ENCODE results near the gene DEF6.
"Not testable (repeated sequence)": the region's sequence is repeated elsewhere in the genome, so short reads cannot be mapped to it uniquely, and the experiment has no call there.

DEF6 gene

GRCh38 chr6:35310265-35310831 is 12.7 kb downstream of the DEF6 start:
- no peak for DNase-seq (ENCODE audit: low read depth)

DNA sequence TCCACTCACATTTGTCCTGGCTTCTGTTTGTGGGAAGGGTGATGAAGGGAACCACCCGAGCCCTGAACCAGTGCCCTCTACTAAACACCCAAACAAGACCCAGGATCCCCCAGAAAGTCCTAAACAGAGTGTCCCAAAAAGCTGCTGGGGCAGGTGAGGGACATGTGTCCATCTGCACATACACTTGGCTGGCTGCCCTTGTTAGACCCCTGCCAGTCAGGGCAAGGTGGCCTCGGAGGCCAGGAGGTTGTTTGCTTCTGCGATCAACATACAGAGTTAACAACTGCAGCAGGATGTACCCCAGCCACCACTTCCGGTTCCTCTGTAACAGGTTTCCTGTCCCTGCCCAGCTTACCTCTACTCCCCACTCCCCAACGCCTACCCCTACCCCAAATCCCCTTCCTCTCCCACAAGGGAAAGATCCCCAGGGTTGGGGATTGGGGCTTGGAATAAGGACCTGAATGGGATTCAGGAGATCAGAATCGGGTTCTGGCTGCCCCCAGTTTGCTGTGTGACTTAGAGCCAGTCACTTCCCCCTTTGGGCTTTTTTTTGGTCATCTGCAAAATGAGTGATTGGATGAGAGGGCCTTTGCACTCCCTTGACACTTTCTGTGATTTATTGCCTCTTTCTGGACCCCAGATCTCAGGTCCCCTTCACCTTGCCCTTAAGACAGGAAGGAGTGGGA is 13.9 kb downstream of the DEF6 start:
- DNase-seq (ENCODE audit: low read depth): no peak

DNA sequence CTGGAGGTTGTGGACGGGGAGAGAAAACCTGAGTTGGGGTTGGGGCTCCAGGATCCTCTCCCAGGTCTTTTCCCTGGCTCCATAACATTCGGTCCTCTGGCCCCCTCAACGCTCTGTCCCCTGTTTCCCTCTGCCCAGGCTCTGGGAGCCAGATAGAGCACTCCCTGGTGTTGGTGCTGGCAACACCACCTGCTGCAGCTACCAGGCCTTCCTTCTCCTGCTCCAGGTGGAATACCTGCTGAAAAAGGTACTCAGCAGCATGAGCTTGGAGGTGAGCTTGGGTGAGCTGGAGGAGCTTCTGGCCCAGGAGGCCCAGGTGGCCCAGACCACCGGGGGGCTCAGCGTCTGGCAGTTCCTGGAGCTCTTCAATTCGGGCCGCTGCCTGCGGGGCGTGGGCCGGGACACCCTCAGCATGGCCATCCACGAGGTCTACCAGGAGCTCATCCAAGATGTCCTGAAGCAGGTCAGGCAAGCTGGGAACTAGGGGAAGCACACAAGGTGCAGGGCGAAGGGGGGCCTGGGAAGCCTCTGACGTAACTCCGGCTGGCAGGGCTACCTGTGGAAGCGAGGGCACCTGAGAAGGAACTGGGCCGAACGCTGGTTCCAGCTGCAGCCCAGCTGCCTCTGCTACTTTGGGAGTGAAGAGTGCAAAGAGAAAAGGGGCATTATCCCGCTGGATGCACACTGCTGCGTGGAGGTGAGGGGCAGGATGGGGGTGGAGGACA is 14.6 kb downstream of the DEF6 start:
- DNase-seq (ENCODE audit: low read depth): no peak

- no peak for DNase-seq (ENCODE audit: low read depth)
Observed at GRCh38 chr6:35312807-35313206, 15.2 kb downstream of the DEF6 start.

DNA sequence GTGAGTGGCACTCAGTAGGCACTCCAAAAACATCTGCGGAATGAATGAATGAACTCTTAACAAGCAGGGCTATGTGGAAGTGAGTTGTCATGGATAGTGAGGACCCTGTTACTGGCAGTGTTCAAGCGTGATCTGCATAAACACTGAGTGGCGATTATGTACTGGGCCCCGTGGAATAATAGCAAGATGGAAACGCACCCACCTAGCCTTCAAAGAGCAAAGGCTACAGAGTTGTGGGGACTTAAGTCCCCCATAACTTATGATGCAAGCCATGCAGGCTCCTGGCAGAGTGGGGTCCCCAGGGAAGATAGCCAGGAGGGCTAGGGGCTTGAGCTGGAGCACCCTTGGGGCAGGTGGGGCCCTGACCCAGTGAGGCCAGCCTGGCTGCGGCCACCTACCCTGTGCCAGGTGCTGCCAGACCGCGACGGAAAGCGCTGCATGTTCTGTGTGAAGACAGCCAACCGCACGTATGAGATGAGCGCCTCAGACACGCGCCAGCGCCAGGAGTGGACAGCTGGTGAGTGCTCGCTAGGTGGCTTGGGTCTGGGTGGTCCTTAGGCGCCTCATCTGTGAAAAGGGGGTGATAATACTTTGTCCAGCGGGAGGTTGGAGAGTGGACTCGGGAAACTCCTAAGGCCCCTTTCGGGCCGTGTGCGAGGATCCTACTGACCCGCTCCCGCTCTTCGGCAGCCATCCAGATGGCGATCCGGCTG is 20.0 kb downstream of the DEF6 start:
- no peak for DNase-seq (ENCODE audit: low read depth)

- DNase-seq (ENCODE audit: low read depth): no peak
Observed at GRCh38 chr6:35318196-35319171, 20.9 kb downstream of the DEF6 start.

DNA sequence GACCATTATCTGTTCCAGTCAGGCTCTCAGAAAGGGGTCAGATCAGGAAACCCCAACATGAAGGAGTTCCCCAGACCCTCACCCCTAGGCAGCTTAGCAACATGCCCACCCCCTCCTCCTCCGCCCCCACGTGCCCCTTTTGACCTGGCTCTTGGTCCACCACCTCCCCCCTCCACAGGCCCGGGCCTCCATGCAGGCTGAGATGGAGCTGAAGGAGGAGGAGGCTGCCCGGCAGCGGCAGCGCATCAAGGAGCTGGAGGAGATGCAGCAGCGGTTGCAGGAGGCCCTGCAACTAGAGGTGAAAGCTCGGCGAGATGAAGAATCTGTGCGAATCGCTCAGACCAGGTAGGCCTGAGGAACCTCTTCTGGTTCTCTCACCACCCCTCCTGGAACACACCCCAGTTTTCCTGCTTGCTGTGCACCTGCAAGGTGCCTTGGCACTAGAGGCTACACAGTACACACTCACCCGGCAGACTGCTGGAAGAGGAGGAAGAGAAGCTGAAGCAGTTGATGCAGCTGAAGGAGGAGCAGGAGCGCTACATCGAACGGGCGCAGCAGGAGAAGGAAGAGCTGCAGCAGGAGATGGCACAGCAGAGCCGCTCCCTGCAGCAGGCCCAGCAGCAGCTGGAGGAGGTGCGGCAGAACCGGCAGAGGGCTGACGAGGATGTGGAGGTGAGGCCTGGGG is 21.9 kb downstream of the DEF6 start:
- DNase-seq (ENCODE audit: low read depth): no peak

- DNase-seq (ENCODE audit: low read depth): no peak
Observed at GRCh38 chr6:35320031-35320410, 22.4 kb downstream of the DEF6 start.

GRCh38 chr6:35321091-35321490 is 23.5 kb downstream of the DEF6 start:
- DNase-seq (ENCODE audit: low read depth): no peak

DNA sequence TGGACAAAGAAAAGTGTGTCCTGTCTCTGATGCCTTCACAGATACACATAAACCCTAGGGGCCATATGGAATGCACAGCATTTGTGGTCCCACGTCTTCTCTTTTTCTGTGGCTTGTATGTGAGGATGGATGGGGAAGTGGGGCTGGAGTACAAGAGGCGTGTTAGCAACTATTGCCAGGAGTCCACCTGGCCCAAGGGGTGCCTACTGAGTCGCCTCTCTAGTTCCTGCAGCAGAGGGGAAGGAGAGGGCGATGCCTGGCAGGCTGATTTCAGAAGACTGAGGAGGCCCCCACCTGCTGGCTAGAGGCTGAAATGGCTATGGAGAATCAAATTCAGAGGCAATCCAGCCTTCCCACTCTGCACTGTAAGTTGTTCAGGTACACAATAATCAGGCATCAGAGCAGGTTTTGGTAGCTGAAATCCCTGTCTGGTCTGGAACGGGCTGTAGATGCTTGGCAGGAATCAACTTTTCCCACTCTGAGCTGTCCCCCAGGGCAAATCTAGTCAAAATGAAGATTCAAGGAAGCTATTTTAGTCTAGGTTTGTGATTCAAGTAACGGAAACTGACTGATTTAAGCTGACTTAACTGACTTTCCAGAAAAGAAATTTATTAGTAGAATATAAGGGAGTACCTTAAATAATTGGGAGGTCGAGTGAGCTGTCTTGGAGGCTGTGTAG is 29.9 kb downstream of the DEF6 start:
- DNase-seq (ENCODE audit: low read depth): peak; percentile 66

GRCh38 chr6:35328108-35328723 is 30.6 kb downstream of the DEF6 start:
- DNase-seq (ENCODE audit: low read depth): no peak

GRCh38 chr6:35328965-35329364 is 31.3 kb downstream of the DEF6 start:
- DNase-seq (ENCODE audit: low read depth): not testable (repeated sequence)

DNA sequence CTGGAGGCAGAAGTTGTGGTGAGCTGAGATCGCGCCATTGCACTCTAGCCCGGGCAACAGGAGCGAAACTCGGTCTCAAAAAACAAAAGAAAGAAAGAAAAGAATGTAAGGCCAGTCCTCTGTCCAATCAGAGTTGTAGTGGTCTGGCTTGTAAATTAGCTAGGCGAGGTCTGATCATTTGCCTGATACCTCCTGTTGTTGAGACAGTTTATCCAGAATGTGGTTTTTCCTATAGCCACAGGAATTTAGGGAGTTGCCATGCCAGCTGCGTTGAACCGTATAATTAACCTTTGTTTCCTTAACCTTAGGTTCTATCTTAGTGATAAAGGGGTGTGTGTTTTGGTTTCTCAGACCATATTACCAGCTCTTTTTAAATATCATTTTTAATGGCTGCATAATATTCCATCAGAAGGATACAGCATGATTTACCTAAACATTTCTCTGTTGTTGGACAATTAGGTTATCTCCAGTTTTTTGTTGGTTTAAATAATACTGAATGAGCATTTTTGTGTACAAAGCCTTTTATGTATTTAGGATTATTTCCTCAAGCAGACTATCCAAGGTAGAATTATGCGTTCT is 33.0 kb downstream of the DEF6 start:
- DNase-seq (ENCODE audit: low read depth): no peak

DNA sequence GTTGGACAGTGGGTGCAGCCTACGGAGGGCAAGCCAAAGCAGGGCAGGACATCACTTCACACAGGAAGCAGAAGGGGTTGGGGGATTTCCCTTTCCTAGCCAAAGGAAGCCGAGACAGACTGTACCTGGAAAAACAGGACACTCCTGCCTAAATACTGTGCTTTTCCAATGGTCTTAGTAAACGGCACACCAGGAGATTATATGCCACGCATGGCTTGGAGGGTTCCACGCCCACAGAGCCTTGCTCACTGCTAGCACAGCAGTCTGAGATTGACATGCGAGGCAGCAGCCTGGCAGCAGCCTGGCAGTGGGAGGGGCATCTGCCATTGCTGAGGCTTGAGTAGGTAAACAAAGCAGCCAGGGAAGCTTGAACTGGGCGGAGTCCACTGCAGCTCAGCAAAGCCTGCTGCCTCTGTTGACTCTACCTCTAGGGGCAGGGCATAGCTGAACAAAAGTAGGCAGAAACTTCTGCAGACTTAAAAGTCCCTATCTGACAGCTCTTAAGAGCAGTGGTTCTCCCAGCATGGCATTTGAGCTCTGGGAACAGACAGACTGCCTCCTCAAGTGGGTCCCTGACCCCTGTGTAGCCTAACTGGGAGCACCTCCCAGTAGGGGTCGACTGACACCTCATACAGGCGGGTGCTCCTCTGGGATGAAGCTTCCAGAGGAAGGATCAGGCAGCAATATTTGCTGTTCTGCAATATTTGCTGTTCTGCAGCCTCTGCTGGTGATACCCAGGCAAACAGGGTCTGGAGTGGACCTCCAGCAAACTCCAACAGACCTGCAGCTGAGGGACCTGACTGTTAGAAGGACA is 34.7 kb downstream of the DEF6 start:
- peak; percentile 39 for DNase-seq (ENCODE audit: low read depth)

DNA sequence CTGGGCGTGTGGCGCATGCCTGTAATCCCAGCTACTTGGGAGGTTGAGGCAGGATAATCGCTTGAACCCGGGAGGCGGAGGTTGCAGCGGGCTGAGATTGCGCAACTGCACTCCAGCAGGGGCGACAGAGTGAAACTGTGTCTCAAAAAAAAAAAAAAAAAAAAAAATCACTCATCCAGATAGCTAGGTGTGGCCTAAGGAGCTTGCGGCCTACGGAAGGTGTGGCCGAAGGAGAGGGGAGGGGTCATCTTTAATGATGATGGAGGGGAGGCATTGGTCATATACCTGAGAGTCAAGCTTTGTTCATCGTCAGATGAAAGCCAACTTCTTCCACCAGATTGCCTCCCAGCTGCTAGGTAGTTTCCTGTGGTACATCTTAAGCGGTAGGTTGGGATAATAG is 43.9 kb downstream of the DEF6 start:
- no peak for DNase-seq (ENCODE audit: low read depth)

DNA sequence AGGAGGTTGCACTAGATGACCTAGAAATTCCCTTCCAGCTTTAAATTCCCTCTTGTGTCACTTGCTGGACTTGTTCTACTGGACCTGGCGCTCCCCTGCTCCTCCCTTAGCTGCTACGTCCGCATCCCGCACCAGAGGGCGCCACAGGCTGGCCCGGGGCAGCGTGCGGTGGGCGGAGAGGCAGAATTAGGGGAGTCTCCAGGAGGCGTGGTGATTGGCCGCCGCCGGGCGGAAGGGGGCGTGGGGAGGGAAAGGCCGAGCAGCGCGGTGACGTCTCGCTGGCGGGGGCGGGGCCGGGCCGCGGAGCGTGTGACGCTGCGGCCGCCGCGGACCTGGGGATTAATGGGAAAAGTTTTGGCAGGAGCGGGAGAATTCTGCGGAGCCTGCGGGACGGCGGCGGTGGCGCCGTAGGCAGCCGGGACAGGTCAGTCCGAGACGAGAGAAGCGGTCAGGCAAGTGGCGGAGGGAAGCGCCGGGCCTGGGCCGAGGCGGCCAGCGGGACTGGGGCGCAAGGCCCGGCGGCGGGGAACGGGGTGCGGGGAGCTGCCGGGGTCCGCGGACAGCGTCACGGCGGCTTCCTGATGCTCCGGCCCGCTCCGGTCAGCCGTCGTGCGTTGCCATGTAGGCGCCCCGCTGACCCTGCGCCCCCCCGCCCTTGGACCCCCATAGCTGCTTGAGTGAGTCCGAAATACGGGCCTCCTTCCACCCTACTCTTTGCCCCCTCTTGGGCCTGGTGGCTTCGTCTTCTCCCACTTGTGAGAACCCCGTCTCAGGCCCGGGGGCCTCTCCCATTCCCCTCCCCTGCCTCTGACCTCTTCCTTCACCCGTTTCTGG is 44.9 kb downstream of the DEF6 start, which contains the start of gene PPARD:
Gene PPARD (plus strand): TSS at position 301 of the 834 bp plus-strand sequence. CDS start 68,530 bp downstream, outside the sequence.
- peak; percentile 98 for DNase-seq (ENCODE audit: low read depth)

DNA sequence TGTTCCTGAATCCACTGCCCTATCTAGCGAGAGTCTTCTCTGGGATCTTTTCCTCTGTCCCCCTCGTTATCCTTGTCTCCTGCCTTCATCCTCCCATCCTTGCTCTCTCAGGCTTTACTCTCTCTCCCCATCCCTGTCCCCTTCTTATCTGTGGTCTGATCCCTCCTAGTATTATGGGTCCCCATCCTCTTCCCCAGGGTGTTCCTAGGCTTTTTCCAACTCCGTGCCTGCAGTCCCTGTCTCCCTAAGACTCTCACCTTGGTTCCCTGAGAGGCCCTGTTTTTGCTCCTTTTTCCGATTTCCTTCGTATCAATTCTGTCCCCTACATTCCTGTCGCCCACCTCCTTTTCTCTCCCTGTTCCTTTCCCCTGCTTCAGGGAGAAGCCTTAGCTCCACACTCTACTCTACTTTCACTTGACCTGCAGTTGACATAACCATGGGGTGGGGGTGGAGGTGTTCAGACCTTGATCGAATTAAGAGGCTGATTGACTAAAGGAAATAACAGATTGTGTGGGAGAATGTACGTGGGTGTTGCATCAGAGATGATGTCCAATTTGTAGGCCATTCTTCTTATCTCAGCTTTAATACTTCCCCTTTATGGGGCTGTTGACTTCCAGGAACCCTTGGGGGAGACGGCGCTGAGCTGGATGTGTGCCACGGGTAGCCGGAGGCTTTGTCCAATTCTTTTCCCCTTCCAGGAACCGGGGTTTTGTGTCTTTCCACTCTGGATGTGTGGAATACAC is 45.6 kb downstream of the DEF6 start:
- DNase-seq (ENCODE audit: low read depth): no peak
